ENCODE results near the gene TIMM23B.
"Not testable (repeated sequence)": the region's sequence is repeated elsewhere in the genome, so short reads cannot be mapped to it uniquely, and the experiment has no call there.

TIMM23B gene

DNA sequence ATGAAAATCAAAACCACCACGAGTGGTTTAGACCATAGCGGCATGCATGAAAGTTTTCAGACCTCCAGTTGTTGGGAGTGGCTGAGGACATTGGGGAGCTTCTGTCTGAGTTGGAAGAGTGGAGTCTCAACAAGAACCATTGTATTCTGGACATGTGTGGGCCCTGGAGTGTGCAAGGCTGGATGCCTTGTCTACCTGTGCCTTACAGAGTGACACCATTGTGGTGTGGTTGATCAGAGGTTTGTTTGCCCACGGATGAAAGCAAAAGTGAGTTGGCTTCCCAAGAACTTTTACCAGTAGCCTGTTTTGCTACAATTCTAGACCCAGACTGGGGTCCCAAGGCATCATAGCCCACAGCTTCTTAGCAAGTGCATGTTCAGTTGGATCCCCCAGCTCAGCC lies 35.9 kb downstream of the TIMM23B start:
- DNase-seq (ENCODE audit: low read depth), result not testable (repeated sequence)

DNA sequence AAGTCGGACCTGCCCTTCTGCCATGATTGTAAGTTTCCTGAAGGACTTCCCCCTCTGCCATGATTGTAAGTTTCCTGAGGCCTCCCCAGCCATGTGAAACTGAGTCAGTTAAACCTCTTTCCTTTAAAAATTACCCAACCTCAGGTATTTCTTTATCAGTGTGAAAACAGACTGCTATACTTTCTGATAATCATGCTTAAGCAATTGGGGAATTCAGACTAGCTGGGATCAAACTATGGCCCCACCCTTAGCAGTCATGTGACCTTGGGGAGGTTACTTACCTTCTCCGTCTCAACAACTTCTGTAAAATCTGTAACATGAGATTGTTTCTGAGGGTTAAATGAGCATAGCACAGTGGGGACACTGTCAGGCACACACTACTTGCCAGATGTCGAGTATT lies 45.4 kb downstream of the TIMM23B start:
- not testable (repeated sequence) for DNase-seq (ENCODE audit: low read depth)

DNA sequence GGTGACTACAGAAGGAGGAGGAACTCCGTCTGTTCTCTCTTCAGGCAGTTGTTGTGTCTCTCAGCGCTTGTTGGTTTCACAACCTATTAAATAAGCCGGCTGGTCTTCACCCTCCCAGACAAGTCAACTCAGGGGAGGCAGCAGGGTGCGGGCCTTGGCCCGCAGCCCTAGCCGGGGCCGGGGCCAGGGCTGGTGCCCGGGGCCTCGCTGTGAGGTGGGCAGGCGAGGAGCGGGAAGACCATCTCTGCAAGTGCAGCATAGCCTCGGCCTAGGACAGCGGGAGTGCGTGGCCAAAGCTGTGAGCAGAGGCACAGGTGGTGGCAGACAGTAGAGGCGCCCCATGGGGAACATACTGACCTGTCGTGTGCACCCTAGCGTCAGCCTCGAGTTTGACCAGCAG lies 46.5 kb downstream of the TIMM23B start, which contains the start of gene AGAP6:
Gene AGAP6, plus strand, starts transcription at position 31 of the 400 bp plus-strand sequence. Its CDS starts 310 bp downstream, at position 341.
- not testable (repeated sequence) for DNase-seq (ENCODE audit: low read depth)

DNA sequence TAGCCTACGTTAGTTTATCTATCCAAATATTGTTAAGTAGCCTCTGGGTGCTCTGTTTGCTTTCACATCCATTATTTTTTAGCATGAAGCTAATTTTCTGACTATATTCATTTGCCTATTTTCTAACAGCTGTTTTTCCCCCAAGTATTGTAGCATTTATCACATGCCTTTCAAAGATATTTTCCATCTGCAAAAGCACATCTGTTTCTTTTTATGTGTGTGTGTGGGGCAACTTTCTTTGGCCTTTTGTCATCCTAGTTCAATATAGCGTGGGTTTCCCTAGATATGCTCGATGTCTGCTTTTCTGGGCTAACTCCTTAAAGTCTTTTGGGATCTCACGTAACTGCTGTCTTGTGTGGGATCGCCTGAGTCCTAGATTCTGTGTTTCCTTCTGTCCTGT lies 53.5 kb downstream of the TIMM23B start:
- not testable (repeated sequence) for DNase-seq (ENCODE audit: low read depth)

DNA sequence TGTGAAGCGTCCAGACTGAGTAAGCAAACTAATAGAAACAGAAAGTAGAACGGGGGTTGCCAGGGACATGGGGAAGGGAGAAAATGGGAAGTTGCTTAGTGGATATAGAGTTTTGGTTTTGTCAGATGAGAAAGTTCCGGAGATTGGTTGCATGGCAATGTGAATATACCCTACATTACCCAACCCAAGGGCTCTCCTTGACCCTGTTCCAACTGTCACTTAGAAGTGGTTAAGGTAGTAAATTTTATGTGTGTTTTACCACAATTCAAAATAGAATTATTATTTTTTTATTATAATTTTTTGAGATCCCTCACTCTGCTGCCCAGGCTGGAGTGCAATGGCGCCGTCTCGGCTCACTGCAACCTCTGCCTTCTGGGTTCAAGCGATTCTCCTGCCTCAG lies 72.2 kb downstream of the TIMM23B start:
- not testable (repeated sequence) for DNase-seq (ENCODE audit: low read depth)

DNA sequence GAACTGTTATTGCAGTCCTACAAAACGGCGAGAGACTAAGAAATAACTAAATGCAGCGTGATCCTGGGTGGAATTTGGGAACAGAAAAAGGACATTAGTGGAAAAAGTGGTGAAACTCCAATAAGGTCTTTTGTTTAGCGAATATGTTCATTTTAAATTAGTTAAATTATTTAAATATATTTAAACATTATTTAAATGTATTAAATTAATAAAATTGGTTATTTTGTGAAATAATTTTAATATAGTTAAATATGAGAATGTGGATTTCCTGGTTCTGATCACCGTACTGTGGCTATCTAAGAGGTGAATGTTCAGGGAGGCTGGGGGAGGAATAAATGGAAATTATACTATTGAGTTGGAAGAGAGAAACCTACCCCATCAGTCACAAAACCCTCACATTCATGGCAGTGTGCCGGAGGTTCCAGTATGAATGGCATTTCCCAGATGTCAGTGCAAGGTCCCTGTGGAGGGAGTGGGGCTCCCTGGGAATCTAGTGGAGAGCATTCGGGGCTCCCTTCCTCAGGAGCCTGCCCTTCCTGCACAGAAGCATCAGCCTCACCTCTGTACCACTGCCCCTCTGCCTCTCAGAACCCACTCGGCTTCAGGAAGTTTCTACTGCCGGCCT lies 73.9 kb downstream of the TIMM23B start:
- not testable (repeated sequence) for DNase-seq (ENCODE audit: low read depth)

DNA sequence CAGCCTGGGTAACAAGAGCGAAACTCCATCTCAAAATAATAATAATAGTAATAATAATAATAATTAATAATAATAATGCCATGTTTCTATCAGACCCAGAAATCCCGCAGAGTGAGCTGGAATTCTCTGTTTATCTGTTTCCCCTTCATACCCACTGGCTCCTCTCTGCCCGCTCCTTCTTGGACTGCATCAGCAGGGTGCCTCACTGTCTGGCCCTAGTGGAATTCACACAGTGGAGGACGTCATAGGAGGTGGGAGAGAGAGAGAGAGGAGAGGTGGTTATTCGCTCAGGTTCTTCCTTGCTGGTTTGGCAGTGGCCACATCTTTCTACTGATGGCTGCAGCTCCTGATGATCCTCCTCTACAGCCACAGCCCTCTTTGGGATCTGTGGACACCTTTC lies 75.1 kb downstream of the TIMM23B start:
- DNase-seq (ENCODE audit: low read depth), result not testable (repeated sequence)

DNA sequence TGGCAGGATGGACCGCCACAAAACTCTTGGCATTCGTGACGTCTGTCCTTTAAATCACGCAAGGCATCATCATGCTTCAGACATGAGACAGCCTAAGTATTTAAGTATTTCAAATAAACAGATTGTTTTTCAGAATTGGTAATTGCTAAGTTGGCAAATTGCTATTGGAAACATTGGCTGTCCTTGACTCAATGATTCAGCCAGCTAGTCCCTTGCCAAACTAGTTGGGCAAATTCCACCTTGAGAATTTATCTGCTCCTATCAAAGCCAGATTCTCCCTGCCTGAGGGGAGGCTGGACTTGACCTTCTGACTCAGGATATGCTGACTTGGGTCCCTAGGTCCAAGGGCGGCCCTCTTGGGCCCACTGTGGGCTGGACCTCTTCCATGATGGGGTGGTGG lies 75.8 kb downstream of the TIMM23B start:
- not testable (repeated sequence) for DNase-seq (ENCODE audit: low read depth)

DNA sequence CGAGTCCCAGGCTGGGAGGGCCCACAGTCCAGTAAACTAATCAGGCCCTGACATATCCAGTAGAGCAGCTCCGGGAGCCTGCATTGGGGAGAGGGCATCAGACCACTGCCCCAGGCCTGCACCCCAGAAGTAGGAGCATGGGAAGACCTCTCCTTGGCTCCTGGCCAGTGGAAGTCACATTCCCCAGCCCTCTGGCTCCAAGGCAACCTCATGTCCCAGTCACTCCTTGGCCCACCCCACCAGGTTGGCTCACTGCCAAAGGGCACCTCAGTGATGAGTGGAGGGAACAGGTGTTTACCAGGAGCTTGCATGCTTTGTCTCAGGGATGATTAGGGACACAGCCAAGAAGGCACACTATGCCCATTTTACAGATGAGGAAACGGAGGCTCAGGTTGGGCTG lies 77.4 kb downstream of the TIMM23B start:
- not testable (repeated sequence) for DNase-seq (ENCODE audit: low read depth)

DNA sequence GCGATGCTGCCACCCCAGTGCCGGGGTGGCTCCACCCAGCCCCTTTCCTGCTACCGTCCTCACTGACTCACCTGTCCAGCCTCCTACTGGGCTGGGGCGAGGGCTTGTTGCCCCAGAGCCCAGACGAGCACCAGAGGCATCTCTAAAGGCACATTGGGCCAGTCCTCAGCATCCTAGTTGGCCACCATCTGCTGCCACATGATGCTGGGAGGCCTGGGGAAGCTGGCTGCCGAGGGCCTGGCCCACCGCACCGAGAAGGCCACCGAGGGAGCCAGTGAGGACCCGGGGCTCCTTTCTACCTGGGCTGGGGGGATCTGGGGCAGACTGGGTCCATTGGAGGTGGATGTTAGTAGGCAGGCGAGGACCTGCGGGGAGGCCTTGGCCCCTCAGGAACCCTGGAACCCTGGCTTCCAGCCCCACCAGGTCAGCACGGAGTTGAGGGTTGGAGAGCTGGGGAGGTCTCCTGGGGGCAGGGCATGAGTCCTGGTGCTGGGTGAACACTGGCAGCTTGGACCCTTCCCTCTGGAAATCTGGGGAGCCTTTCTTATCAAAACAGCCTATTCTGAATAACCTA lies 78.7 kb downstream of the TIMM23B start:
- not testable (repeated sequence) for DNase-seq (ENCODE audit: low read depth)

DNA sequence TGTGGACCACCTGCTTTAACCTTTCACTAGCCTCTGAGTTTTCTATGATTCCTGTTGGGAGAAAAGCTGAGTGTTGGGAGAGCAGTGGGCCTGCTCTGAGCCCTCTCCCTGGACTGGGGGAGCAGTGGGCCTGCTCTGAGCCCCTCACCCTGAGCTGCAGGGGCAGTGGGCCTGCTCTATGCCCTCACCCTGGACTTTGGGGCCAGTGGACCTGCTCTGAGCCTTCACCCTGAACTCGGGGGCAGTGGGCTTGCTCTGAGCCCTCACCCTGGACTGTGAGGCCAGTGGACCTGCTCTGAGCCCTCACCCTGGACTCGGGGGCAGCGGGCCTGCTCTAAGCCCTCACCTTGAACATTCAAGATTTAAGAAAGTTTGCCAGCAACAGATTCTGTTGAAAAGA lies 79.8 kb downstream of the TIMM23B start:
- DNase-seq (ENCODE audit: low read depth), result no peak
